Caco-2 (cell line): Measurements from ENCODE around the gene COL26A1. TPM values are rescaled to one million over a fixed set of nuclear protein-coding genes. Genes with fewer than 3 reads are reported as not detected.
"Not testable (repeated sequence)": the region's sequence is repeated elsewhere in the genome, so short reads cannot be mapped to it uniquely, and the experiment has no call there.

Experiments used
- BruUV-seq: library from RNA; stranded (reverse); fragments of 400-500 nt; replicated peaks from 2 replicates; lab custom pipeline; 2021; lab: Mats Ljungman, UMichigan
- CTCF ChIA-PET: fragments of 300-600 bp; sonication (Branson Sonifier 250); formaldehyde crosslinking; loops from one replicate; lab custom pipeline; 2022; ENCODE audit warnings: antibody characterized with exemption; lab: Charles Lee
- POLR2A ChIA-PET: fragments of 300-600 bp; sonication (Branson Sonifier 250); formaldehyde crosslinking; loops from one replicate; lab custom pipeline; 2022; ENCODE audit warnings: antibody characterized with exemption; lab: Charles Lee
- DNase-seq, 2 experiments: peaks; one replicate each; pipeline versions ENCODE4 v3.0.0 to v3.0.0-alpha.2; 2020 to 2022
- H3K27me3 ChIP-seq: replicated peaks from 2 replicates; pipeline ENCODE4 v1.6.0; 2011; ENCODE audit warnings: low read length; ENCODE audit not compliant: control insufficient read depth, insufficient read depth
- H3K36me3 ChIP-seq: 2 replicates; pipeline ENCODE4 v1.5.1; 2011; ENCODE audit warnings: low read length; ENCODE audit not compliant: control insufficient read depth, insufficient read depth
- H3K4me1 ChIP-seq: fragments of 250-450 bp; sonication (Bioruptor Pico); 2 replicates; pipeline ENCODE4 v1.5.1; 2020; ENCODE audit warnings: mild to moderate bottlenecking
- H3K4me3 ChIP-seq: 2 replicates; pipeline ENCODE4 v1.5.1; 2011; ENCODE audit warnings: low read depth, mild to moderate bottlenecking, control low read depth, low read length
- H3K9me3 ChIP-seq: fragments of 250-450 bp; sonication (Bioruptor Pico); 2 replicates; pipeline ENCODE4 v1.5.1; 2020; ENCODE audit warnings: mild to moderate bottlenecking, moderate library complexity
- H3K27ac Mint-ChIP-seq: one replicate; pipeline ENCODE4 v1.8.0; 2022; ENCODE audit warnings: mixed read lengths; ENCODE audit not compliant: unreplicated experiment
- H3K27me3 Mint-ChIP-seq: one replicate; pipeline ENCODE4 v1.8.0; 2022; ENCODE audit warnings: mixed read lengths; ENCODE audit not compliant: insufficient read depth, unreplicated experiment
- H3K36me3 Mint-ChIP-seq: one replicate; pipeline ENCODE4 v1.8.0; 2022; ENCODE audit warnings: mild to moderate bottlenecking, mixed read lengths; ENCODE audit not compliant: insufficient read depth, unreplicated experiment
- H3K4me1 Mint-ChIP-seq: one replicate; pipeline ENCODE4 v1.8.0; 2022; ENCODE audit warnings: low read depth, mixed read lengths; ENCODE audit not compliant: unreplicated experiment
- H3K4me3 Mint-ChIP-seq: one replicate; pipeline ENCODE4 v1.8.0; 2022; ENCODE audit warnings: mild to moderate bottlenecking, moderate library complexity, mixed read lengths; ENCODE audit not compliant: unreplicated experiment
- H3K9me3 Mint-ChIP-seq: one replicate; pipeline ENCODE4 v1.8.0; 2022; ENCODE audit warnings: mixed read lengths; ENCODE audit not compliant: unreplicated experiment
- intact Hi-C: fragments of 100-400 bp; cut with micrococcal nuclease; formaldehyde crosslinking; loops from one replicate; pipeline ENCODE4 v1.10.0; 2022; ENCODE audit not compliant: unreplicated experiment
- total RNA-seq: library from RNA; stranded (reverse); gene quantifications from 2 replicates; pipeline ENCODE4 v1.2.3, GENCODE V29; 2022
- TF ChIP-seq, protein P1 (sequence below), 2 experiments: fragments of 200-600 bp in 1 of 2; IDR thresholded peaks; 1 replicate in 1 of 2; 2 replicates in 1 of 2; pipeline versions ENCODE4 v1.5.1 to v1.8.0; 2011 to 2022; ENCODE audit warnings: antibody characterized with exemption in 1 of 2, control low read depth in 1 of 2, inconsistent platforms in 1 of 2, low read depth in 1 of 2, low read length in 1 of 2, mild to moderate bottlenecking in 1 of 2, moderate library complexity in 1 of 2; ENCODE audit not compliant: insufficient read depth in 1 of 2, severe bottlenecking in 1 of 2, unreplicated experiment in 1 of 2

The COL26A1 gene
- total RNA-seq, 1 experiment from 2014 or later: 23.3 TPM

DNA sequence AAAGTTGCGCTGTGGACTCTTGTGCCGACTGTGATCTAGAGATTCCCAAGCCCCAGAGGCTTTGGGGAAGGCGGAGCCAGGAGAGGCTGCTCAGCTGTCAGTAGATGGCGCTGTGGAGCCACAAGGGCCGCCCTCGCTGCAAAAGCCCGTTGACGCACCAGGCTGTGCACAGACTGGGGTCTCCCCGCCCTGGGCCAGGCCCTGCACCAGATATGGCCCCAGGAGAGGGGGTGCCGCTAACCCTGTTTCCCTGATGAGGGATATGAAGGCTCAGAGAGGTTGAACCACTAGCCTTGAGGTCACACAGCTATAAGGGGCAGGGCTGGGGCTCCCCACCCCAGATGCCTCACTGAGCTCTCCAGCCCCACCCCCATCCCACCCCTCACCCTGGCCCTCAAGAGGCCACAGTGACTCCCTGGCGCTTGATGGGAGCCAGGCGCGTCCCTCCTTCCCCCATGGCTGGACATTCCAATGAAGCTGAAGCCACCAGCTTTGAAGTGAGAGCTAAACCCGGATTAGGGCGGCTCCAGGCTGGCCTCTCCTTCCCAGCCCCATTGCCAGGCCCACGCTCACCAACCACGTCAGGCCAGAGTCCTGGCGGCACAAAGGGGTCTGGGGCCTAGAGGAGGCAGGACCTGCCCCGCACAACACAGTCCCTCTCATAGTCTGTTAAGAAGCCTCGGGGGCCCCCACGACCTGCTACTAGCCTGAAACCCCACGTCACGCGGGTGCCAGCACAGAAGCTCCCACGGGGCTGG lies 240.0 kb downstream of the COL26A1 start:
- no peak overlapping the region for H3K4me3 ChIP-seq
- BruUV-seq: no TSS peak
- Mint-ChIP-seq H3K4me1 (peaks cover 12% of the 10 kb centered on the region), H3K9me3 (no peaks in the 10 kb centered on the region), H3K36me3 (peaks cover 7% of the 10 kb centered on the region), H3K27ac (peak overlapping the region; percentile 86), H3K27me3 (no peaks in the 10 kb centered on the region), H3K4me3 (no peak overlapping the region)
- intact Hi-C loops: loop anchor here (1.0 to 10.0 kb wide), 6 partner anchors 17 to 634 kb away; no protein-coding TSS in a partner anchor
- TF ChIP-seq, protein P1, sequence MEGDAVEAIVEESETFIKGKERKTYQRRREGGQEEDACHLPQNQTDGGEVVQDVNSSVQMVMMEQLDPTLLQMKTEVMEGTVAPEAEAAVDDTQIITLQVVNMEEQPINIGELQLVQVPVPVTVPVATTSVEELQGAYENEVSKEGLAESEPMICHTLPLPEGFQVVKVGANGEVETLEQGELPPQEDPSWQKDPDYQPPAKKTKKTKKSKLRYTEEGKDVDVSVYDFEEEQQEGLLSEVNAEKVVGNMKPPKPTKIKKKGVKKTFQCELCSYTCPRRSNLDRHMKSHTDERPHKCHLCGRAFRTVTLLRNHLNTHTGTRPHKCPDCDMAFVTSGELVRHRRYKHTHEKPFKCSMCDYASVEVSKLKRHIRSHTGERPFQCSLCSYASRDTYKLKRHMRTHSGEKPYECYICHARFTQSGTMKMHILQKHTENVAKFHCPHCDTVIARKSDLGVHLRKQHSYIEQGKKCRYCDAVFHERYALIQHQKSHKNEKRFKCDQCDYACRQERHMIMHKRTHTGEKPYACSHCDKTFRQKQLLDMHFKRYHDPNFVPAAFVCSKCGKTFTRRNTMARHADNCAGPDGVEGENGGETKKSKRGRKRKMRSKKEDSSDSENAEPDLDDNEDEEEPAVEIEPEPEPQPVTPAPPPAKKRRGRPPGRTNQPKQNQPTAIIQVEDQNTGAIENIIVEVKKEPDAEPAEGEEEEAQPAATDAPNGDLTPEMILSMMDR (IDR thresholded peaks at IDR 0.05; ENCODE audit: insufficient read depth in 1 of 2, low read depth in 1 of 2, low read length in 1 of 2, severe bottlenecking in 1 of 2, unreplicated experiment in 1 of 2): peak; percentile 86 to 94
- no peaks in the 10 kb centered on the region for H3K9me3 ChIP-seq
- ChIA-PET POLR2A (interaction anchor here (1.0 kb wide), 1 partner anchor 17 kb away, joined by 6 read pairs; no protein-coding TSS in a partner anchor), CTCF (interaction anchor here (0.5 to 1.9 kb wide), 17 partner anchors 14 to 840 kb away, joined by 3 to 21 read pairs (median 4); no protein-coding TSS in a partner anchor)
- peak; percentile 85 to 90 for DNase-seq
- no peaks in the 10 kb centered on the region for H3K36me3 ChIP-seq
- peaks cover 35% of the 10 kb centered on the region for H3K4me1 ChIP-seq
- H3K27me3 ChIP-seq: no peaks in the 10 kb centered on the region

DNA sequence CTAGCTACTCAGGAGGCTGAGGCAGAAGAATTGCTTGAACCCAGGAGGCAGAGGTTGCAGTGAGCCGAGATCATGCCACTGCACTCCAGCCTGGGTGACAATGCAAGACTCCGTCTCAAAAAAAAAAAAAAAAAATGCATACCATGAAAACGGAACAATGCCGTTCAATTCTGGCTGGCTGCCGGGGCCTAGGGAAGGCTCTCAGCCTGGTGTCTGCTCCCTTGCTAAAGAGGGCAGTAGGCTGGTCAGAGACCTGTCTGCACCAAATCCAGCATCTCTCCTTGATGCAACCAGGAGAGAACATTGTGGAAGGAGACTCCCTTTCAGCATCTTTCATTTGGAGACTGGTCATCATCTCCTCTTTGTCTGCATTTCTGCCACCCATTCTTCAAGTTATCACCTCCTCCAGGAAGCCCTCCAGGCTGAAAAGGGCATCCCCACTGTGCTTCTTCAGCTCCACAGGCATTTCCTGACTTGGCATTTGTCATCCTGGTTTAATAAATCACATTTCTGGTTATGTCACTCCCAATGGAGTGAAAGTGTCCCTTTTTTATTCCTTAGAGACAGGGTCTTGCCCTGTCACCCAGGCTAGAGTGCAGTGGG lies 241.8 kb downstream of the COL26A1 start:
- H3K4me3 Mint-ChIP-seq: no peak overlapping the region
- Histone ChIP-seq H3K36me3 (no peaks in the 10 kb centered on the region), H3K4me1 (peaks cover 31% of the 10 kb centered on the region), H3K27me3 (no peaks in the 10 kb centered on the region), H3K4me3 (no peak overlapping the region), H3K9me3 (no peaks in the 10 kb centered on the region)
- ChIA-PET CTCF (no interaction called here), POLR2A (no interaction called here)
- TF ChIP-seq, protein P1 (IDR thresholded peaks at IDR 0.05; ENCODE audit: insufficient read depth in 1 of 2, low read depth in 1 of 2, low read length in 1 of 2, severe bottlenecking in 1 of 2, unreplicated experiment in 1 of 2): no peak
- peak overlapping the region; percentile 36 for H3K27ac Mint-ChIP-seq
- DNase-seq: no peak
- H3K36me3 Mint-ChIP-seq: peaks cover 7% of the 10 kb centered on the region
- no TSS peak for BruUV-seq
- H3K4me1 Mint-ChIP-seq: peaks cover 16% of the 10 kb centered on the region
- intact Hi-C loops: loop anchor here (5.0 to 10.0 kb wide), 2 partner anchors 50 to 83 kb away; no protein-coding TSS in a partner anchor
- H3K9me3 Mint-ChIP-seq: no peaks in the 10 kb centered on the region
- no peaks in the 10 kb centered on the region for H3K27me3 Mint-ChIP-seq

DNA sequence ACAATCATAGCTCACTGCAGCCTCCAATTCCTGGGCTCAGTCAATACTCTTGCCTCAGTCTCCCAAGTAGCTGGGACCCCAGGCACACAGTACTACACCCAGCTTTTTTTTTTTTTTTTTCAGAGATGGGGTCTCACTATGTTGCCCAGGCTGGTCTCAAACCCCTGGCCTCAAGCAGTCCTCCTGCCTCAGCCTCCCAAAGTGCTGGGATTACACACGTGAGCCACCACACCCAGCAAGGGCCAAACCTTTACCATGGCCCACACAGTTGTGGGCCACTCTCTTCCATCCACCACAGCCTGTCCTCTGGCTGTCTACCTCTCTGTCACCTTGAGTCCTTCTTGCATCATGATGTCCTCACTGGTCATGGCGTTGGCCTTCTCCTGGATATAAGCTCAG lies 242.3 kb downstream of the COL26A1 start:
- H3K36me3 Mint-ChIP-seq, H3K4me3 Mint-ChIP-seq, H3K4me3 ChIP-seq, H3K36me3 ChIP-seq, POLR2A ChIA-PET, H3K9me3 ChIP-seq, H3K27me3 Mint-ChIP-seq, CTCF ChIA-PET, H3K9me3 Mint-ChIP-seq, BruUV-seq, H3K27me3 ChIP-seq, DNase-seq: not testable (repeated sequence)
- H3K4me1 ChIP-seq: peaks cover 28% of the 10 kb centered on the region
- Mint-ChIP-seq H3K4me1 (peaks cover 21% of the 10 kb centered on the region), H3K27ac (peak overlapping the region; percentile 36)
- intact Hi-C loops: loop anchor here (5.0 to 10.0 kb wide), 2 partner anchors 50 to 82 kb away; no protein-coding TSS in a partner anchor
